HepG2 (cell line): ENCODE results near the gene DIAPH1. TPM values are rescaled to one million over a fixed set of nuclear protein-coding genes. Genes with fewer than 3 reads are reported as not detected.

ENCODE experiments used
- ARHGAP35 ChIP-seq: sonication (generic); formaldehyde crosslinking; IDR thresholded peaks from 2 replicates; pipeline ENCODE4 v1.9.0; 2022; ENCODE audit warnings: mild to moderate bottlenecking, inconsistent platforms, moderate library complexity, missing genetic modification reagents, borderline replicate concordance
- CC2D1A ChIP-seq: sonication (generic); formaldehyde crosslinking; IDR thresholded peaks from 2 replicates; pipeline ENCODE4 v1.8.1; 2023; ENCODE audit warnings: mild to moderate bottlenecking, missing genetic modification reagents
- CENPX ChIP-seq: sonication (generic); formaldehyde crosslinking; IDR thresholded peaks from 2 replicates; pipeline ENCODE4 v1.9.0; 2021; ENCODE audit warnings: mild to moderate bottlenecking, missing genetic modification reagents, moderate library complexity
- ELF1 ChIP-seq: sonication (generic); formaldehyde crosslinking; IDR thresholded peaks from 2 replicates; pipeline ENCODE4 v1.4.0; 2020; ENCODE audit warnings: missing genetic modification reagents
- GATAD1 ChIP-seq: IDR thresholded peaks from 2 replicates; pipeline ENCODE4 v1.6.1; 2016; ENCODE audit warnings: missing genetic modification reagents, missing compliant biosample characterization
- GLMP ChIP-seq: sonication (generic); formaldehyde crosslinking; IDR thresholded peaks from 2 replicates; pipeline ENCODE4 v1.9.0; 2021; ENCODE audit warnings: missing genetic modification reagents, mild to moderate bottlenecking, borderline replicate concordance
- GPN1 ChIP-seq: sonication (generic); formaldehyde crosslinking; IDR thresholded peaks from 2 replicates; pipeline ENCODE4 v1.5.1; 2020; ENCODE audit warnings: missing genetic modification reagents, borderline replicate concordance
- GTF2F1 ChIP-seq: fragments of 150-350 bp; IDR thresholded peaks from 2 replicates; pipeline ENCODE4 v1.6.1; 2014; ENCODE audit warnings: low read length
- IKZF4 ChIP-seq: sonication (generic); formaldehyde crosslinking; IDR thresholded peaks from 2 replicates; pipeline ENCODE4 v1.5.1; 2020; ENCODE audit warnings: borderline replicate concordance, mild to moderate bottlenecking, low read depth, missing genetic modification reagents; ENCODE audit errors: not compliant biosample characterization
- JUN ChIP-seq: sonication (generic); formaldehyde crosslinking; IDR thresholded peaks from 2 replicates; pipeline ENCODE4 v1.4.0; 2020; ENCODE audit warnings: mild to moderate bottlenecking, missing genetic modification reagents
- KDM2A ChIP-seq: sonication (generic); formaldehyde crosslinking; IDR thresholded peaks from 2 replicates; pipeline ENCODE4 v1.4.0; 2020; ENCODE audit warnings: low read depth, missing genetic modification reagents, borderline replicate concordance
- KLF16 ChIP-seq, 2 experiments: sonication (generic) in 1 of 2; formaldehyde crosslinking in 1 of 2; IDR thresholded peaks; 2 replicates each; pipeline versions ENCODE4 v1.6.1 to v1.8.0; 2016 to 2023; ENCODE audit warnings: missing genetic modification reagents in 2 of 2, missing compliant biosample characterization in 1 of 2
- KMT2B ChIP-seq: IDR thresholded peaks from 2 replicates; pipeline ENCODE4 v1.6.1; 2016; ENCODE audit warnings: missing genetic modification reagents, missing compliant biosample characterization
- MXD4 ChIP-seq: IDR thresholded peaks from 2 replicates; pipeline ENCODE4 v1.6.1; 2016; ENCODE audit warnings: mild to moderate bottlenecking, missing biosample characterization, missing genetic modification reagents
- NR2F6 ChIP-seq, 2 experiments: IDR thresholded peaks; 2 replicates each; pipeline ENCODE4 v1.6.1; 2016; ENCODE audit warnings: antibody characterized with exemption in 1 of 2, mild to moderate bottlenecking in 1 of 2
- NRL ChIP-seq: sonication (generic); formaldehyde crosslinking; IDR thresholded peaks from 2 replicates; pipeline ENCODE4 v1.5.0; 2020; ENCODE audit warnings: missing genetic modification reagents, mild to moderate bottlenecking, moderate library complexity, borderline replicate concordance
- RFXAP ChIP-seq: sonication (generic); formaldehyde crosslinking; IDR thresholded peaks from 2 replicates; pipeline ENCODE4 v1.4.0; 2020; ENCODE audit warnings: missing genetic modification reagents, borderline replicate concordance
- SALL1 ChIP-seq: sonication (generic); formaldehyde crosslinking; IDR thresholded peaks from 2 replicates; pipeline ENCODE4 v1.8.0; 2022; ENCODE audit warnings: mild to moderate bottlenecking, missing genetic modification reagents
- SATB2 ChIP-seq: sonication (generic); formaldehyde crosslinking; IDR thresholded peaks from 2 replicates; pipeline ENCODE4 v1.5.0; 2020; ENCODE audit warnings: missing genetic modification reagents
- SMARCC2 ChIP-seq: fragments of 450-650 bp; IDR thresholded peaks from 2 replicates; pipeline ENCODE4 v1.6.1; 2017; ENCODE audit warnings: antibody characterized with exemption, mild to moderate bottlenecking
- SP4 ChIP-seq: sonication (generic); formaldehyde crosslinking; IDR thresholded peaks from 2 replicates; pipeline ENCODE4 v1.8.1; 2023; ENCODE audit warnings: mild to moderate bottlenecking, missing genetic modification reagents
- ZKSCAN1 ChIP-seq: fragments of 150-350 bp; IDR thresholded peaks from 2 replicates; pipeline ENCODE4 v1.6.1; 2014; ENCODE audit warnings: low read length
- ZNF101 ChIP-seq: sonication (generic); formaldehyde crosslinking; IDR thresholded peaks from 2 replicates; pipeline ENCODE4 v1.4.0; 2020; ENCODE audit warnings: mild to moderate bottlenecking, low read depth, missing genetic modification reagents, borderline replicate concordance
- ZNF367 ChIP-seq: sonication (generic); formaldehyde crosslinking; IDR thresholded peaks from 2 replicates; pipeline ENCODE4 v1.4.0; 2020; ENCODE audit warnings: missing genetic modification reagents, borderline replicate concordance
- ZNF543 ChIP-seq: sonication (generic); formaldehyde crosslinking; IDR thresholded peaks from 2 replicates; pipeline ENCODE4 v1.4.0; 2020; ENCODE audit warnings: mild to moderate bottlenecking, missing genetic modification reagents
- ZNF547 ChIP-seq: sonication (generic); formaldehyde crosslinking; IDR thresholded peaks from 2 replicates; pipeline ENCODE4 v1.5.1; 2020; ENCODE audit warnings: mild to moderate bottlenecking, missing genetic modification reagents
- ZNF549 ChIP-seq: sonication (generic); formaldehyde crosslinking; IDR thresholded peaks from 2 replicates; pipeline ENCODE4 v1.5.0; 2020; ENCODE audit warnings: missing genetic modification reagents
- ZSCAN21 ChIP-seq: sonication (generic); formaldehyde crosslinking; IDR thresholded peaks from 2 replicates; pipeline ENCODE4 v1.8.0; 2022; ENCODE audit warnings: mild to moderate bottlenecking, missing genetic modification reagents, moderate library complexity, borderline replicate concordance
- ZUFSP ChIP-seq: sonication (generic); formaldehyde crosslinking; IDR thresholded peaks from 2 replicates; pipeline ENCODE4 v1.9.0; 2021; ENCODE audit warnings: missing genetic modification reagents, mild to moderate bottlenecking, borderline replicate concordance
- polyA plus RNA-seq, 8 experiments: library from polyadenylated mRNA; depleted of rRNA in 3 of 8; stranded (reverse) in 7 of 8; unstranded in 1 of 8; fragments of >200 nt; fragmentation: Illumina TruSeq in 4 of 8; extraction: Trizol in 4 of 8; gene quantifications; 2 replicates each; pipeline versions ENCODE4 v1.2.1 to v1.2.3, GENCODE V29; 2011 to 2016; ENCODE audit warnings: low read depth in 4 of 8, missing spikeins in 1 of 8, mixed read lengths in 1 of 8; ENCODE audit not compliant: insufficient read depth in 1 of 8
- total RNA-seq, 5 experiments: library from RNA; depleted of rRNA; stranded (reverse); fragments of >200 nt; fragmentation: Illumina TruSeq; extraction: Trizol; gene quantifications; 2 replicates each; pipeline ENCODE4 v1.2.3, GENCODE V29; 2016; ENCODE audit warnings: low read depth in 1 of 5

Gene DIAPH1
- total and polyA plus RNA-seq, 2 of the 13 experiments (the other 11 are each of a cell fraction or from before 2014, with no cell fraction given): 25.1 to 33.9 TPM

- TF ChIP-seq KDM2A (CRISPR knock-in tag): peak; percentile 55; the same call in 1 of the 2 replicates
- no peak for TF ChIP-seq GLMP (CRISPR knock-in tag)
- no peak for TF ChIP-seq ZNF549
- TF ChIP-seq JUN: no peak
- TF ChIP-seq GATAD1 (CRISPR knock-in tag): peak; percentile 78
- TF ChIP-seq GPN1 (CRISPR knock-in tag): no peak
- no peak for TF ChIP-seq ZSCAN21
- no peak for TF ChIP-seq ZNF101 (CRISPR knock-in tag)
- TF ChIP-seq ELF1 (CRISPR knock-in tag): no peak
- TF ChIP-seq ZNF367: no peak; the same call in 1 of the 2 replicates
- TF ChIP-seq ZNF543 (CRISPR knock-in tag): no peak
- TF ChIP-seq ZKSCAN1: no peak
- no peak for TF ChIP-seq GTF2F1
- 0 out of 4 replicates have a peak, but pooled peaks of 1 of the 2 experiments have one; percentile 21 for TF ChIP-seq KLF16 (CRISPR knock-in tag; IDR thresholded peaks at IDR 0.05)
- TF ChIP-seq CENPX: no peak
- 0 out of 2 replicates have a peak, but pooled peaks have one; percentile 51 for TF ChIP-seq KMT2B
- no peak for TF ChIP-seq RFXAP (CRISPR knock-in tag)
- TF ChIP-seq IKZF4: no peak
- no peak for TF ChIP-seq MXD4
- TF ChIP-seq SATB2: no peak
- no peak for TF ChIP-seq SP4 (CRISPR knock-in tag)
- no peak for TF ChIP-seq ZUFSP (CRISPR knock-in tag)
- TF ChIP-seq CC2D1A (CRISPR knock-in tag): no peak
- TF ChIP-seq SALL1 (CRISPR knock-in tag): peak; percentile 14; the same call in 1 of the 2 replicates
- TF ChIP-seq ZNF547 (CRISPR knock-in tag): 0 out of 2 replicates have a peak, but pooled peaks have one; percentile 4
- no peak for TF ChIP-seq ARHGAP35 (CRISPR knock-in tag)
- peak; percentile 33 for TF ChIP-seq NR2F6 (IDR thresholded peaks at IDR 0.05)
- 0 out of 2 replicates have a peak, but pooled peaks have one; percentile 12 for TF ChIP-seq NR2F6 (CRISPR knock-in tag; IDR thresholded peaks at IDR 0.05)
- TF ChIP-seq SMARCC2: no peak
- TF ChIP-seq NRL: no peak
These were observed 583 bp downstream of the DIAPH1 start (continued) for GRCh38 chr5:141618030-141618803.
